ENCODE measurements around the gene KLK2.

The KLK2 gene

DNA sequence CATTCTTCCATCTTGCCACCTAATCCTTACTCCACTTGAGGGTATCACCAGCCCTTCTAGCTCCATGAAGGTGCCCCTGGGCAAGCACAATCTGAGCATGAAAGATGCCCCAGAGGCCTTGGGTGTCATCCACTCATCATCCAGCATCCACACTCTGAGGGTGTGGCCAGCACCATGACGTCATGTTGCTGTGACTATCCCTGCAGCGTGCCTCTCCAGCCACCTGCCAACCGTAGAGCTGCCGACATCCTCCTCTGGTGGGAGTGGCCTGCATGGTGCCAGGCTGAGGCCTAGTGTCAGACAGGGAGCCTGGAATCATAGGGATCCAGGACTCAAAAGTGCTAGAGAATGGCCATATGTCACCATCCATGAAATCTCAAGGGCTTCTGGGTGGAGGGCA, 21.6 kb upstream of the KLK2 start:
- no peak for DNase-seq

DNA sequence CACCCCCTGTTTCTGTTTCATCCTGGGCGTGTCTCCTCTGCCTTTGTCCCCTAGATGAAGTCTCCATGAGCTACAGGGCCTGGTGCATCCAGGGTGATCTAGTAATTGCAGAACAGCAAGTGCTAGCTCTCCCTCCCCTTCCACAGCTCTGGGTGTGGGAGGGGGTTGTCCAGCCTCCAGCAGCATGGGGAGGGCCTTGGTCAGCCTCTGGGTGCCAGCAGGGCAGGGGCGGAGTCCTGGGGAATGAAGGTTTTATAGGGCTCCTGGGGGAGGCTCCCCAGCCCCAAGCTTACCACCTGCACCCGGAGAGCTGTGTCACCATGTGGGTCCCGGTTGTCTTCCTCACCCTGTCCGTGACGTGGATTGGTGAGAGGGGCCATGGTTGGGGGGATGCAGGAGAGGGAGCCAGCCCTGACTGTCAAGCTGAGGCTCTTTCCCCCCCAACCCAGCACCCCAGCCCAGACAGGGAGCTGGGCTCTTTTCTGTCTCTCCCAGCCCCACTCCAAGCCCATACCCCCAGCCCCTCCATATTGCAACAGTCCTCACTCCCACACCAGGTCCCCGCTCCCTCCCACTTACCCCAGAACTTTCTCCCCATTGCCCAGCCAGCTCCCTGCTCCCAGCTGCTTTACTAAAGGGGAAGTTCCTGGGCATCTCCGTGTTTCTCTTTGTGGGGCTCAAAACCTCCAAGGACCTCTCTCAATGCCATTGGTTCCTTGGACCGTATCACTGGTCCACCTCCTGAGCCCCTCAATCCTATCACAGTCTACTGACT, 18.4 kb upstream of the KLK2 start, which contains the start of gene KLK3:
Gene KLK3 (plus strand): TSS at position 280 of the 775 bp plus-strand sequence. CDS start 41 bp downstream, at position 321.
- no peak for DNase-seq

GRCh38 chr19:50857366-50857765, 15.9 kb upstream of the KLK2 start:
- no peak for DNase-seq

DNA sequence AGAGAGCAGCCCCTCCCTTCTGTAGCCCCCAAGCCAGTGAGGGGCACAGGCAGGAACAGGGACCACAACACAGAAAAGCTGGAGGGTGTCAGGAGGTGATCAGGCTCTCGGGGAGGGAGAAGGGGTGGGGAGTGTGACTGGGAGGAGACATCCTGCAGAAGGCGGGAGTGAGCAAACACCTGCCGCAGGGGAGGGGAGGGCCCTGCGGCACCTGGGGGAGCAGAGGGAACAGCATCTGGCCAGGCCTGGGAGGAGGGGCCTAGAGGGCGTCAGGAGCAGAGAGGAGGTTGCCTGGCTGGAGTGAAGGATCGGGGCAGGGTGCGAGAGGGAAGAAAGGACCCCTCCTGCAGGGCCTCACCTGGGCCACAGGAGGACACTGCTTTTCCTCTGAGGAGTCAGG, 14.4 kb upstream of the KLK2 start:
- DNase-seq = no peak

DNA sequence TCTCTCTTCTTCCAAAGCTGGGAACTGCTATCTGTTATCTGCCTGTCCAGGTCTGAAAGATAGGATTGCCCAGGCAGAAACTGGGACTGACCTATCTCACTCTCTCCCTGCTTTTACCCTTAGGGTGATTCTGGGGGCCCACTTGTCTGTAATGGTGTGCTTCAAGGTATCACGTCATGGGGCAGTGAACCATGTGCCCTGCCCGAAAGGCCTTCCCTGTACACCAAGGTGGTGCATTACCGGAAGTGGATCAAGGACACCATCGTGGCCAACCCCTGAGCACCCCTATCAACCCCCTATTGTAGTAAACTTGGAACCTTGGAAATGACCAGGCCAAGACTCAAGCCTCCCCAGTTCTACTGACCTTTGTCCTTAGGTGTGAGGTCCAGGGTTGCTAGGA, 13.4 kb upstream of the KLK2 start:
- no peak for DNase-seq

- no peak for DNase-seq
These were observed 12.2 kb upstream of the KLK2 start for GRCh38 chr19:50861010-50861409.

DNA sequence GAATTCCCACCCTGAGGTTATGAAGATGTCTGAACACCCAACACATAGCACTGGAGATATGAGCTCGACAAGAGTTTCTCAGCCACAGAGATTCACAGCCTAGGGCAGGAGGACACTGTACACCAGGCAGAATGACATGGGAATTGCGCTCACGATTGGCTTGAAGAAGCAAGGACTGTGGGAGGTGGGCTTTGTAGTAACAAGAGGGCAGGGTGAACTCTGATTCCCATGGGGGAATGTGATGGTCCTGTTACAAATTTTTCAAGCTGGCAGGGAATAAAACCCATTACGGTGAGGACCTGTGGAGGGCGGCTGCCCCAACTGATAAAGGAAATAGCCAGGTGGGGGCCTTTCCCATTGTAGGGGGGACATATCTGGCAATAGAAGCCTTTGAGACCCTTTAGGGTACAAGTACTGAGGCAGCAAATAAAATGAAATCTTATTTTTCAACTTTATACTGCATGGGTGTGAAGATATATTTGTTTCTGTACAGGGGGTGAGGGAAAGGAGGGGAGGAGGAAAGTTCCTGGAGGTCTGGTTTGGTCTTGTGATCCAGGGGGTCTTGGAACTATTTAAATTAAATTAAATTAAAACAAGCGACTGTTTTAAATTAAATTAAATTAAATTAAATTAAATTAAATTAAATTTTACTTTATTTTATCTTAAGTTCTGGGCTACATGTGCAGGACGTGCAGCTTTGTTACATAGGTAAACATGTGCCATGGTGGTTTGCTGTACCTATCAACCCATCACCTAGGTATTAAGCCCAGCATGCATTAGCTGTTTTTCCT, 11.5 kb upstream of the KLK2 start:
- no peak for DNase-seq

- no peak for DNase-seq
These were observed 3.8 kb upstream of the KLK2 start for GRCh38 chr19:50869479-50869878.

GRCh38 chr19:50870417-50871089, 2.7 kb upstream of the KLK2 start:
- DNase-seq = no peak

GRCh38 chr19:50874211-50874610, 972 bp downstream of the KLK2 start:
- no peak for DNase-seq

GRCh38 chr19:50875795-50876422, 2.7 kb downstream of the KLK2 start:
- no peak for DNase-seq

- no peak for DNase-seq
These were observed 3.2 kb downstream of the KLK2 start for GRCh38 chr19:50876456-50876855.

DNA sequence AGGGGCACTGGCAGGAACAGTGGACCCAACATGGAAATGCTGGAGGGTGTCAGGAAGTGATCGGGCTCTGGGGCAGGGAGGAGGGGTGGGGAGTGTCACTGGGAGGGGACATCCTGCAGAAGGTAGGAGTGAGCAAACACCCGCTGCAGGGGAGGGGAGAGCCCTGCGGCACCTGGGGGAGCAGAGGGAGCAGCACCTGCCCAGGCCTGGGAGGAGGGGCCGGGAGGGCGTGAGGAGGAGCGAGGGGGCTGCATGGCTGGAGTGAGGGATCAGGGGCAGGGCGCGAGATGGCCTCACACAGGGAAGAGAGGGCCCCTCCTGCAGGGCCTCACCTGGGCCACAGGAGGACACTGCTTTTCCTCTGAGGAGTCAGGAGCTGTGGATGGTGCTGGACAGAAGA, 4.1 kb downstream of the KLK2 start:
- DNase-seq = no peak

- no peak for DNase-seq
These were observed 5.6 kb downstream of the KLK2 start for GRCh38 chr19:50878851-50879250.

- no peak for DNase-seq
These were observed 7.0 kb downstream of the KLK2 start for GRCh38 chr19:50880241-50880640.

DNA sequence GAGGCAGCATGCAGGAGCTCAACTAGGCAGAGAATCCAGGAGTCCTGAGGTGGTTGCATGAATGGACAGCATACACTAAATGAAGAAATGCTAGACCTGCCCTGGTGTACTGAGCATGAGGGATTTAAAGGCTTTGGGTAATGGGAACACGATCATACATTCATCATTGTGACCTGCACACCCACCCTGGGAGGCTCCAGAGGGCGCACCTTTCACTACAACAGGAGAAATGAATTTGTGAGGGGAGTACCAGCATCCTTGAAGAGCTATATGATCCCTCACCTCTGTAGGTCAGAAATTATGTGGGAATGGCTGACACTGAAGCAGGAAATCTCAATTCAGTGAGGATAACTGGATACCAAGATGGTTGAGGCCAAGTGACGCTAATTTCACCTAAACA, 8.9 kb downstream of the KLK2 start:
- DNase-seq = no peak

DNA sequence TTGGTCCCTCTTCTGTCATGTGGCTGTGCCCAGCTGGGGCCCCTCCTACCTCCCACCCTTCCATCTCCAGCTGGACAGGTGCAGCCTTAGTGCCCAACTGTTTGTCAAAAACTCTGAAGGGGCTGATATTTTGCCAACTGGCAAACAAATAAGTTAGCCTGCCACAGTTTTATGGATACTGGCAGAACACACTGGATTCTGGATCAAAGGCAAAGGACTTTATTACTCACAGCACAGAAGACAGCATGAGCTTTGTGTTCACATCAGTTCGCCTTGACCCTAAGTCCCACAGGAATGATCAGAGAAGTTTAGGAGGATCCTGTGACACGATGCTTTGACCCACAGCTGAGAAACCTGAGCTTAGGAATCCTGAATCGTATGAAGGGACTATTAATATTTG, 16.4 kb downstream of the KLK2 start:
- DNase-seq = no peak

GRCh38 chr19:50890422-50891252, 17.4 kb downstream of the KLK2 start:
- peak; percentile 48 for DNase-seq

GRCh38 chr19:50891253-50891625, 18.0 kb downstream of the KLK2 start:
- DNase-seq = no peak

- no peak for DNase-seq
These were observed 20.0 kb downstream of the KLK2 start for GRCh38 chr19:50893047-50893736.

DNA sequence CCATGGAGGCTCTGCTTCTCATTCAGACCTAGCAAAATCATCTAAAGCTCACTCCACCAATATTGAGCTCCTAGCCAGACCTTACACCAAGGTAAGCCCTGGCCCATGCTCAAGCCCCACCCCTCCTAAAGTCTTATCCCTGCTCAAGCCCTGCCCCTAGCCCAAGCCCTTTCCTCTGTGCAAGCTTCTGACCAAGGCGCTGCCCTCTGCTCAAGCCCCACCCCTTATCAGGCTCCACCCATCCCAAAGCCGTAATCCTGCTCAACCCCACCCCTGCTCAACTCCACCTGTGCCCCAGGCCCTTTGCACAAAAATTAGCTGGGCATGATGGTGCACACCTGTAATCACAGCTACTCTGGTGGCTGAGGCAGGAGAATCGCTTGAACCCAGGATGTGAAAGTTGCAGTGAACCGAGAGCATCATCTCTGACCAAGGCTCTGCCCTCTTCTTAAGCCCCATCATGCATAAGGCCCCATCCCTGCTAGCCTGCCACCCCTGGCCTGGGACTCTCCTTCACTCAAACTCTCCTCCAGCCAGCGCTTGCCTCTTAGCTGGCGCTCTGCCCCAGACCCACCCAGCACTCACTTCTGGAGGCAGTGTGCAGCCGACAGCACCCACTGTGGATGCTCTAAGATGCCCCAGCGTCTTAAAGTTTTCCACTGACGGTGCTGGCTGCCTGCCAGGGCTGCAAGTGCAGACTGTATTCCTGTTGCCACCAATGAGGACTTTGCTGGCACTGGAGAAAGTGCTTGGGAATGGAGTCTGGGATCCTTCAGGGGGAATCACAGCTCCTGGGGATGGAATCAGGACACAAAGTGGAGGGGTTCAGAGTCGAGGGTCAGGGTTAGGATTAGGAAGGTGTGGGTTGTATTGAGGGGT, 21.5 kb downstream of the KLK2 start:
- no peak for DNase-seq

Measured in EL (cell line).